Measurements from ENCODE around the gene CNR2. TPM values are rescaled to one million over a fixed set of nuclear protein-coding genes. Genes with fewer than 3 reads are reported as not detected.
A peak's percentile ranks its signal among the peaks of the same experiment; 100 is the strongest.

CNR2 gene
- total and polyA plus RNA-seq, 7 donors: 0.23 to 4.2 TPM; not detected in 5

DNA sequence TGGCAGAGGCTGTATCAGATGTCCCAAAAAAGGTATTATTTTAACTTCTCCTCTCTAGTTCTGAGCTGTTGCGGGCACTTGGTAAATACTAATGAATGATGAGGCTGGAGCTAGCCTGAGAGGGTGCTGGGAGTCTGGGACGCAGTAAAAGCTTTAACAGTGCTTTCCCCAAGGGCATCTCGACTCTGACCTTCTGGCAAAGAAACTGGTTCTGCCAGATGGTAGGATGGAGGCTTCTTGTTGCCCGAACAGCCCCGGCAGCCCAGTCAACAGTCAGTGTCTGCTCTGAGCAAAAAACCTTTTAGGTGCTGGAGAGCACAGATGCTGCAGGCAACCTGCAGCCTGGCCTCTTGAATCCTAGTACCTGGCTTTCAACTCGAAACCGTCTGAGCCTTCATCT lies 43.9 kb upstream of the CNR2 start:
- no peaks in the 10 kb centered on the region for H3K9me3 ChIP-seq
- H3K27ac ChIP-seq: peak overlapping the region in 3 of 4 donors; percentile 98 to 100 (median 98)
- intact Hi-C loops (cut with DNase I): loop anchor here (5.0 kb wide), 1 partner anchor 155 kb away; the partner anchor contains the start of gene GALE

DNA sequence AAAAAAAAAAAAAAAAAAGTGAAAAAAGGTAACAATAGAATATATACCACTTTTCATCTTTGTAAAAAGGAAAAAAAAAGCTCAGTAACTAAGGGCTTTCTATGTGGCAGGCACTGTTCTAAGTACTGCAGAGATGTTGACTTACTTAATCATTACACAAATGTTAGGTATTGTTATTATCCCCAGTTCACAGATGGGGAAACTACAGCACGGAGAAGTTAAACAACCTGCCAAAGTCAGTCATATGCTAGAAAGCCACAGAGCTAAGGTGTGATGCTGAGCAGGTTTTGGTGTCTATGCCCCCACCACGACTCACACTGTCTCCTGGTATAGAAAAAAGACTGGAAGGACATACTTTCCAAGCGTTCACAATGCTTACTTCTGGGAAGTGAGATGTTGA lies 39.9 kb upstream of the CNR2 start:
- no peak overlapping the region for H3K4me3 ChIP-seq
- DNase-seq: no peak
- intact Hi-C loops (cut with DNase I): no loop called here
- no peaks in the 10 kb centered on the region for H3K27me3 ChIP-seq
- no peak overlapping the region for H3K27ac ChIP-seq
- TF ChIP-seq EP300 (IDR thresholded peaks at IDR 0.05): no peak
- TF ChIP-seq, protein P1, sequence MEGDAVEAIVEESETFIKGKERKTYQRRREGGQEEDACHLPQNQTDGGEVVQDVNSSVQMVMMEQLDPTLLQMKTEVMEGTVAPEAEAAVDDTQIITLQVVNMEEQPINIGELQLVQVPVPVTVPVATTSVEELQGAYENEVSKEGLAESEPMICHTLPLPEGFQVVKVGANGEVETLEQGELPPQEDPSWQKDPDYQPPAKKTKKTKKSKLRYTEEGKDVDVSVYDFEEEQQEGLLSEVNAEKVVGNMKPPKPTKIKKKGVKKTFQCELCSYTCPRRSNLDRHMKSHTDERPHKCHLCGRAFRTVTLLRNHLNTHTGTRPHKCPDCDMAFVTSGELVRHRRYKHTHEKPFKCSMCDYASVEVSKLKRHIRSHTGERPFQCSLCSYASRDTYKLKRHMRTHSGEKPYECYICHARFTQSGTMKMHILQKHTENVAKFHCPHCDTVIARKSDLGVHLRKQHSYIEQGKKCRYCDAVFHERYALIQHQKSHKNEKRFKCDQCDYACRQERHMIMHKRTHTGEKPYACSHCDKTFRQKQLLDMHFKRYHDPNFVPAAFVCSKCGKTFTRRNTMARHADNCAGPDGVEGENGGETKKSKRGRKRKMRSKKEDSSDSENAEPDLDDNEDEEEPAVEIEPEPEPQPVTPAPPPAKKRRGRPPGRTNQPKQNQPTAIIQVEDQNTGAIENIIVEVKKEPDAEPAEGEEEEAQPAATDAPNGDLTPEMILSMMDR (IDR thresholded peaks at IDR 0.05): no peak
- no peak for TF ChIP-seq POLR2A (IDR thresholded peaks at IDR 0.05)
- TF ChIP-seq POLR2AphosphoS5 (IDR thresholded peaks at IDR 0.05): no peak
- H3K36me3 ChIP-seq: no peaks in the 10 kb centered on the region
- no peaks in the 10 kb centered on the region for H3K9me3 ChIP-seq
- peaks cover 0 to 11% (median 6%) of the 10 kb centered on the region in 4 donors for H3K4me1 ChIP-seq
- WGBS, 2 donors: 69 to 73% methylated on average over 3 of the region's 3 CpGs

More for the DNA sequence above, 43.9 kb upstream of the CNR2 start:
- Histone ChIP-seq H3K4me1 (peaks cover 0 to 28% (median 18%) of the 10 kb centered on the region in 4 donors), H3K4me3 (no peak overlapping the region), H3K36me3 (peaks cover 0 to 9% (median 0%) of the 10 kb centered on the region in 4 donors), H3K27me3 (no peaks in the 10 kb centered on the region)
- TF ChIP-seq POLR2AphosphoS5 (IDR thresholded peaks at IDR 0.05) (no peak), POLR2A (IDR thresholded peaks at IDR 0.05) (no peak), EP300 (IDR thresholded peaks at IDR 0.05) (no peak)
- TF ChIP-seq, protein P1 (IDR thresholded peaks at IDR 0.05): no peak
- WGBS, 2 donors: 18 to 65% methylated on average over 7 of the region's 7 CpGs
- no peak for DNase-seq

DNA sequence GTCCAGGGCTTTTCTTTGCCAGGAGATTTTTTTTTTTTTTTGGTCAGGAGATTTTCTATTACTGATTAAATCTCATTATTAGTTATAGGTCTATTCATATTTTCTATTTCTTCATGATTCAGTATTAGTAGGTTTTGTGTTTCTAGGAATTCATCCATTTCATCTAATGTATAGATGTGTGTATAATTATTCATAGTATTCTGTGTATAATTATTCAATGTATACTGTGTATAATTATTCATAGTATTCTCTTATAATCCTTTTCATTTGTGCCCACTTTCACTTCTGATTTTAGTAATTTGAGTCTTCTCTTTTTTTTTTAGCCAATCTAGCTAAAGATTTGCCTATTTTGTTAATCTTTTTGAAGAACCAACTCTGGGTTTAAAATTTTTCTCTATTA lies 34.2 kb upstream of the CNR2 start:
- no peaks in the 10 kb centered on the region for H3K36me3 ChIP-seq
- intact Hi-C loops (cut with DNase I): no loop called here
- H3K9me3 ChIP-seq: peaks cover 0 to 5% (median 0%) of the 10 kb centered on the region in 4 donors
- H3K4me1 ChIP-seq: peaks cover 0 to 4% (median 0%) of the 10 kb centered on the region in 4 donors
- H3K4me3 ChIP-seq: no peak overlapping the region
- H3K27ac ChIP-seq: no peak overlapping the region
- TF ChIP-seq, protein P1 (IDR thresholded peaks at IDR 0.05): no peak
- TF ChIP-seq EP300 (IDR thresholded peaks at IDR 0.05) (no peak), POLR2A (IDR thresholded peaks at IDR 0.05) (no peak), POLR2AphosphoS5 (IDR thresholded peaks at IDR 0.05) (no peak)
- H3K27me3 ChIP-seq: no peaks in the 10 kb centered on the region
- no peak for DNase-seq

DNA sequence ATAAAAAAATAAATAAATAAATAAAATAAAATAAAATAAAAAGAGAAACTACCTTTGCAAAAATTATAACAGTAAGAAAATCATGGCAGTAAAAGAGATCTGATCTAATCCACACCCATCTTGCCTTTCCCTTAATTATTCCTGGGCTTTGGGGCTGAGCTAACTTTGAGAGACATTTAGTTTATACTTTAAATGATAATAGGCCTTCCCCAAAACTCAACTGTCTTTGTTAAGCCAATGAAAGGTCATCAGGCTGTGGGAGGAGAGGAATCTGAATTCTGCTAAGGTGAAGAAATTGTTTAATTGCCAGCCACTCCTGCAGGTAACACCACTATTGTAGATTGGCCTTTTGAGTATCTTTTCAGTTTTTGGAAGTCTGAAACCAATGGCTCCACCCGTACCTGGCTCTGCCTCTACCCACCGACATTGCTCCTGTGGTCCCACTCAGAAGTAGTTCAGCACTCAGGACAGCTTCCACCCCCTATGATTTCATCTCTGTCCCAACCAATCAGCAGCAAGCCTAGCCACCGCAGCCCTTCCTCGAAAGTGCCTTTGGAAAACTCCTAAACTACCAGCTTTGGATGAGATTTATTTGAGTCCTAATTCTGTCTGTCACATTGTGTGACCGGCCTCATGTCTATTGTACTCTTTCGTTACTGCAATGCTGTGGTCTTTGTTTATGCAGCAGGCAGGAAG lies 23.5 kb upstream of the CNR2 start:
- 71 to 85% methylated on average over 6 of the region's 6 CpGs for WGBS, 2 donors
- H3K27ac ChIP-seq: no peak overlapping the region
- no peaks in the 10 kb centered on the region for H3K27me3 ChIP-seq
- intact Hi-C loops (cut with DNase I): no loop called here
- no peak for DNase-seq
- H3K4me3 ChIP-seq: no peak overlapping the region
- H3K36me3 ChIP-seq: no peaks in the 10 kb centered on the region
- no peaks in the 10 kb centered on the region for H3K9me3 ChIP-seq
- H3K4me1 ChIP-seq: peaks cover 0 to 1% (median under 1%) of the 10 kb centered on the region in 4 donors
- TF ChIP-seq POLR2A (IDR thresholded peaks at IDR 0.05) (no peak), POLR2AphosphoS5 (IDR thresholded peaks at IDR 0.05) (no peak), EP300 (IDR thresholded peaks at IDR 0.05) (no peak)
- TF ChIP-seq, protein P1 (IDR thresholded peaks at IDR 0.05): no peak
